ENCODE measurements around the gene LRRC58.
"Not testable (repeated sequence)": the region's sequence is repeated elsewhere in the genome, so short reads cannot be mapped to it uniquely, and the experiment has no call there.

Gene LRRC58

DNA sequence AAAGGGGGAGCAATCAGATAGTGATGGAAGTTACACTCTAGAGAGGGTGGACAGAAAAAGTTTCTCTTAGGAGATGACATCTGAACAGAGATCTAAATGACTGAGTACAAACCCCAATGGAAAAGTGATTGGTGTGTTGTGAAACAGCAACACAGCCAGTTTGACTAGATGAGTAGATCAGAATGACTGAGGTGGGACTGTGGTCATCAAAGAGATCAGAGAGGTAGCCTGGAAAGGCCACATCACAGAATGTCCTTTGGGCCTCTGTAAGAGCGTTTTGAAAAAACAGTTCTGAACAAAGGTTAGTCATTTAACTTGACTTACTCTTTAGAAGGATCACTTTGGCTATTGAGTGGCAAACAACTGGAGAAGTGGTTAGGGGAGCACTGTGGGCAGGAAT lies 10.6 kb downstream of the LRRC58 start:
- no peak for DNase-seq

DNA sequence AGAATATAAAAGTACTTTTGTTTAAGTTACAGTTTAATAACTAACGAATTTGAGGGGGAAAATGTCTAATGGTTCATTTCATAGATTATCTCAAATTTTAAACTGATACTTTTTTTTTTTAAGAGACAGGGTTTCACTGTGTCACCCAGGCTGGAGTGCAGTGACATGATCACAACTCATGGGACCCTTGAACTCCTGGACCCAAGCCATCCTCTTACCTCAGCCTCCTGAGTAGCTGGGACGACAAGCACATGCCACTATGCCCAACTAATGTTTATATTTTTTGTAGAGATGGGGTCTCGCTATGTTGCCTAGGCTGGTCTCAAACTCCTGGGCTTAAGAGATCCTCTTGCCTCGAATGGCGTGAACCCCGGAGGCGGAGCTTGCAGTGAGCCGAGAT lies 16.5 kb downstream of the LRRC58 start:
- no peak for DNase-seq

DNA sequence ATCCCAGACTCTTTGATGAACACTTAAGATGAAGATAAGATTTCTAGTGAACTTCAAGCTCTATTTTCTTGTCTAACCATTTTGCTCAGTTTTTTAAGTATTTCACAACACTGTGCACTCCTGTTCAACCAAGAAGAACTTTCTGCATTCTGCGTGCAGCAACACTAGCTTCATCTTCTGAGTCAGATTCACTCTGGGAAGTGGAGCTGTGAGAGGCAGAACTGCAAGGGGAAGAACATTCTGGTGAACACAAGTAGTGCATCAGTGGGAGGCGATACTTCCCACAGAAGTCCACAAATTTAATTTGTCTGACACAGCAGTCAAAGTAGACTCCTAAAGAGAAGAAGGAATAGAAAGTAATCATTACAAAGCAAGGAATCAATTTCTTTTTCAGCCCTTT lies 18.1 kb downstream of the LRRC58 start:
- no peak for DNase-seq

DNA sequence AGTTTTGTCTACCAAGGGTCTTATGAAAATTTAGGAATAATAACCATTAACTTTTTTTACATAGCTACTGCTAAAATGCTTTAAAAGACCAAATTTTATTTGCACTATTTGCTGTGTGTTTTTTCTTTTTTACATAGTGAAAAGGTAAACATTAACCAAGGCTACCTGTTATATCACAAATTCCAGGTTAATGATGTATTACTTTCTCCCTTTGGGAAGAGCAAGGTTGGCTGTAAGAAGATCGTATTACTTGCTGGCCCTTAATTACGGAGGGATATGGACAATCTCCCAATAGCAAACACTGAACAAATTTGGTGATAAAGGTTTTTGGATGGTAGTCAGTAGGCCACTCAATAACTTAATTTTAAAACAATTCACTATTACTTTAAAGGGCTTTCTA lies 22.4 kb downstream of the LRRC58 start:
- DNase-seq, result no peak

DNA sequence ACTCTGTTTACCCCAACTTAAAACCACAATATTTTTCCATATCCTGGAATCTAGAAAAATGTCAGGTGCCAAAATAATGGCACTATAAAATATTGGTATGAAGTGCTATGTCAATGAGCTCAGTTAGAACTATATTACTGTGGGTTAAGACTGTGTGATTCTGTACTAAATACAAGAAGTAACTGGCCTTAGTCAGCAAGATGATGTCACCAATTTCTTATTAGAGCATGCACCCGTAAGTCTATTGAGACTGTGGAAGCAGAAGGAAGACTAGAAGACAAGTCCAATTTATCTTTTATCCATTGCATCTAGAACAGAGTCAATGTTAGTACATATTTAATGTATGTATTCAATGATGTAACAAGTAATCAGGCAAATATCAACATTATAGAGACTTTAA lies 25.0 kb downstream of the LRRC58 start:
- no peak for DNase-seq

DNA sequence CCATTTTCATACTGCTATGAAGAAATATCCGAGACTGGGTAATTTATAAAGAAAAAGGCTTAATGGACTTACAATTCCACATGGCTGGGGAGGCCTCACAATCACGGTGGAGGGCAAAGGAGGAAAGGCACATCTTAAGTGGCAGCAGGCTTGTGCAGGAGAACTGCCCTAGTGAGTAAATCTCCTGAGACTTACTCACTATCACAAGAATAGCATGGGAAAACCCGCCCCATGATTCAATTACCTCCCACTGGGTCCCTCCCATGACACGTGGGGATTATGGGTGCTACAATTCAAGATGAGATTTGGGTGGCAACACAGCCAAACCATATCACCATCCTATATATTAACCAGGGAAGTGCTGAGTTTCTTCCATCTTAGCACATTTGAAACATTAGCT lies 25.4 kb downstream of the LRRC58 start:
- not testable (repeated sequence) for DNase-seq

DNA sequence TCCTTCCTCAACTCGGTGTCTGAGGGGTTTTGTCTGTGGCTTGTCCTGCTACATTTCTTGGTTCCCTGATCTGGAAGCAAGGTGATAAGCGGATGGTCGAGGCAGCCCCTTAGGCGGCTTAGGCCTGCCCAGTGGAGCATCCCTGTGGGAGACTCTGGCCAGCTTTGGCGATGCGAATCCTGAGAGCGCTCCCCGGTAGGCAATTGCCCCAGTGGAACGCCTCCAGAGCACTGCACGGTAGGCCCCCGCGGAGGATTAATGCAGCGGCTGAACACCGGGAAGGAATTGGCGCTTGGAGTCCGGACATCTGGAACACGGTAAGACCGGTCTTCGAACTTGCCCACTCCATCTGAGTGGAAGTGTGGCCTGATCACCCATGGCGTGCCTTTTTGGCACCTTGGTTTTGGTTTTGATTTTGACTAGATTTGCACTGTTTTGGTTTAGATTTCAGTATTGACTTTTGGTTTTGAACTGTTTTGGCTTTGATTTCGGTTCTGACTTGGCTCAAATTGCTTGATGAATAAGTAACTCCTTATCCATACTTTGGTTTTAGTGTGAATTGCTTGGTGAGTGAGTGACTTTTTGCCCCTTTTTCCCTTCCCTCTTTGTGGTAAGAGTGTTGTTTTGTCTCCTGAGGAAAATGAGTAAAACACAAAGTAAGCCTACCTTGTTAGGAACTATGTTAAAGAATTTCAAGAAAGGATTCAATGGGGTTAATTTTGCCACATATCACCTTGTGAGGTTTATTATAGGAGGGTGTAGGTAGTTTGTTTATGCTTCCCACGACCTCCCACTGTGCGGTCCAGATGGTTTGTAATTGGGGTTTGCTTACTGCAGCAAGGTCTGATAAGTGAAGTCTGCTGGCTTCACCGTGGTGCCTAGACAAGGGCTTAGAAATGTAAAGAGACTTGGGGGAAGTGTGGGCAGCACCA lies 37.0 kb downstream of the LRRC58 start:
- no peak for DNase-seq

DNA sequence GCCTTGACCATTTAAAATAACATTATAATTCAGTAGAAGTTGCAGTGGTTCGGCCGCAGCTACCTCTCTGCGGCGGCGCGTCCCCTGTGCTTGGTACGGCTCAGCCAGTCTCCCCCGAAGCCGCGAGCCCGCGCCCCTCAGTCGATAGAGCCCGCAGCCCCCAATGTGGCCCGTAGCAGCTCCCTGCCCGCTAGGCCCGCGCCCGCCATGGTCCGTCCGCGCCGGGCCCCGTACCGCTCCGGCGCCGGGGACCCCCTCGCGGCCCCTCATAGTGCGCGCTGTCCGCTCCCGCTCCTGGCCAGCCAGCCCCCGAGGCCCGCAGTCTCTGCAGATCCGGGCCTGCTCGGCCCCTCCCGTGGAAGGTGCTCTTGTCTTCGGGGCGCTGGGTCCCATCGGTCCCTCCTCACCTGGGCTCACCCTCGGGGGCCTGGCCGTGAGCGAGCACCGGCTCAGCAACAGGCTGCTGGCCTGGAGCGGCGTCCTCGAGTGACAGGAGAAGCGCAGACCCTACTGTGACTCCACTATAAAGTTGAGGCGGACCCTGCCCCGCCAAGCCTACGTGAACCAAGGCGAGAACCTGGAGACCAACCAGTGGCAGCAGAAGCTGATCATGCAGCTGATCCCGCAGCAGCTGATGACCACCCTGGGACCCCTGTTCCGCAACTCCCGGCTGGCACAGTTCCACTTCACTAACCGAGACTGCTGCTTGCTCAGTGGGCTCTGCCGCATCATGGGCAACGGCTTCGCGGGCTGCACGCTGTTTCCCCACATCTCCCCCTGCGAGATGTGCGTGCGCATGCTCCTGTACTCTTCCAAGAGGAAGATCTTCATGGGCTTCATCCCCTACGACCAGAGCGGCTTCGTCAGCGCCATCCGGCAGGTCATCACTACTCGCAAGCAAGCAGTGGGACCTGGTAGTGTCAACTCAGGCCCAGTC lies 42.4 kb downstream of the LRRC58 start:
- no peak for DNase-seq

DNA sequence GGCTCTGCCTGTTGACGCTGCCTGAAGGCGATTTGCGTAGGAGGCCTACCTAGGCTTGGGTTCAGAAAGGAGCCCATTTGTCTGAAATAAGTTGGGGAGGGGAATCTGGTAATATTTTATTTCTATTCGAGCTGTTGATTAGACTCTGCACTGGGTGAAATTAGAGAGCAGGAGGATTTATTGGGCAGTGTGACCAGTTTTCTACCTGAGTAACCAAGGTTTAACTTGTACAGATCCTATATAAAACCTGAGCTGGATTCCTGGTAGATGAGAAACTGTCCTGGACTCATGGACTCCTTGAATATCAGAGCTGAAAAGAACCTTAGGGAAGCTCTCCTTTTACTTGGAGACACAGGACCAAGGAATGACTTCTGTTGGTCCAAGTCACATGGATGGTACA lies 44.5 kb downstream of the LRRC58 start:
- DNase-seq, result no peak

DNA sequence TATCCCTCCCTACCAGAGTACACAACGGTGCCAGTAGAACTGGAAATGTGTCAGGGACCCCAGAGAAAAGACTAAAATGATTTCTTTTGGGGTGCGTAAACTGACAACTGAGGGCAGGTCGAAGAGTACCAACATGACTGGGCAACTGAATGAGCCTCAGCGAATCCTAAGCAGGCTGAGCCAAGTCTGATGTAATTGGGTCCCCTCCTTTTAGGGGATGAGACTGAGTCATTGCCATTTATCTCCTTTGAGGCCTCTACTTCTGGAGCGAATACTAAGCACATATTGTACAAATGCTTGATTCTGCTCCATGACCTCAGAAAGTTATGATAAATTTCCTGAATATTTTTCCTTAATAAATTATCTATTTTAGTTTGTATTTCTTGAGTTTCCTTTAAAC lies 46.8 kb downstream of the LRRC58 start:
- DNase-seq, result no peak

DNA sequence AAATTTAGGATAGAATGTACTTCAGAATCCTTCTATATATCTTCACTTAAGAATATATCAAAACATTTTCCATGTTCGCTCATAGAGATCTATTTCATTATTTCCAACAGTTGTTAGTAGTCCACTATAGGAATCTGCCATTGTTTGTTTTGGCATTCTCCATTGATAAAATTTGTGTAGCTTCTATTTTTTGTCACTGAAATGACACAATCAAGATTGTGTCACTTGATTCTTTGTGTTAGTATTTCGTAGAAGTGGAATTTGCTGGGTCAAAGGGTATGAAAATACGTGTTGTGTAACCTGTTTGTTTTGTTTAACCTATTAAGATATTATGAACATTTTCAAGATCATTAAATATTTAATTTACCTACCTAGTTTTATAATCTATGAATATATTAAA lies 48.2 kb downstream of the LRRC58 start:
- DNase-seq, result no peak

DNA sequence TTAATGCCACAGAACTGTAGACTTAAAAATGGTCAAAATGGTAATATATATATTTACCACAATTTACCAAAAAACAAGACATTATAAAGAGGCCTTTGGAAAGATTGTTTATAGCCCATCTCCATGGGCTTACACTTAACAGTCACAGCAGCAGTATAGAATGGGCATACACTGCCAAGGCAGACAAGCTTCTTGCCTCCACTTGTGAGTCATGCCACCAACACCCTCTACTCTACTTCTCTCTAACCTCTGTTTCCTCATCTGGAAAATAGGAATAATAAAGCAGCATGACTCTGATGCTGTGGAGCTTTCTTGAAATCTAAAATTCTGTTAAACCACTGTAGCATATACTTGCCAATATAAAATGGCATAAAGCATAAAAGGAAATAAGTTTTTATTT lies 49.8 kb downstream of the LRRC58 start:
- no peak for DNase-seq

DNA sequence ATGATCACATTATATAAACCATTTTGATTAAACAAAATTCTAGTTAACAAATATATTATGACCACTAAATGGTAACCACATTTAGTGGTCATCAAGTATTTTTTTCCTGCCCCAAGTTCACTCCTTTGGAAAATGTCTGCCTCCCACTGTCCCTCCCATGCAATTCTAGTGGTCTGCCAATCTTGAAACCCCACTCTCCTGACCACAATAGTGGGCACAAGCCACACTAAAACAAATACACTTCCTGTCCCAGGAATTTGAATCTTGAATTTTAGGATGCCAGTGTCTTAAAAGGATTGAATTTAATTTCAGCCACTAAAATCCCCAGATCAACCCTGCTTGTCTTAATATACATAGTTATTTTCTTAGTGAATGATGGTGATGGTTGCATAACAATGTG lies 50.2 kb downstream of the LRRC58 start:
- DNase-seq, result no peak

DNA sequence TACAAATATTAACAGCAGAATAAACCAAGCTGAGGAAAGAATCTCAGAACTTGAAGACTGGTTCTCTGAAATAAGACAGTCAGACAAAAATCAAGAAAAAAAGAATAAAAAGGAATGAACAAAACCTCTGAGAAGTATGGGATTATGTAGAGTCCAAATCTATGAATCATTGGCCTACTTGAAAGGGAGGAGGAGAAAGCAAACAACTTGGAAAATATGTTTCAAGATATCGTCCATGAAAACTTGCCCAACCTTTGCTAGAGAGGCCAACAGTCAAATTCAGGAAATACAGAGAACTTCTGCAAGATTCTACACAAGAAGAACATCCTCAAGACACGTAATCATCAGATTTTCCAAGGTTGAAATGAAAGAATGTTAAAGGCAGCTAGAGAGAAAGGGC lies 57.6 kb downstream of the LRRC58 start:
- not testable (repeated sequence) for DNase-seq

DNA sequence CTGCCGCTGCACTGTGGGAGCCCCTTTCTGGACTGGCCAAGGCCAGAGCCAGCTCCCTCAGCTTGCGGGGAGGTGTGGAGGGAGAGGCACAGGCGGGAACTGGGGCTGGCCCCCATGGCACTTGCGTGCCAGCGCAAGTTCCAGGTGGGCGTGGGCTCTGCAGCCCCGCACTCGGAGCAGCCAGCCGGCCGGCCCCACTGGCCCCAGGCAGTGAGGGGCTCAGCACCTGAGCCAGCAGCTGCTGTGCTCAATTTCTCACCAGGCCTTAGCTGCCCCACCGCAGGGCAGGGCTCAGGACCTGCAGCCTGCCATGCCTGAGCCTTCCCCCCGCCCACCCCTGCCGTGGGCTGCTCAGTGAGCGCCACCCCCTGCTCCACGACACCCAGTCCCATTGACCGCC lies 59.5 kb downstream of the LRRC58 start:
- DNase-seq, result no peak

DNA sequence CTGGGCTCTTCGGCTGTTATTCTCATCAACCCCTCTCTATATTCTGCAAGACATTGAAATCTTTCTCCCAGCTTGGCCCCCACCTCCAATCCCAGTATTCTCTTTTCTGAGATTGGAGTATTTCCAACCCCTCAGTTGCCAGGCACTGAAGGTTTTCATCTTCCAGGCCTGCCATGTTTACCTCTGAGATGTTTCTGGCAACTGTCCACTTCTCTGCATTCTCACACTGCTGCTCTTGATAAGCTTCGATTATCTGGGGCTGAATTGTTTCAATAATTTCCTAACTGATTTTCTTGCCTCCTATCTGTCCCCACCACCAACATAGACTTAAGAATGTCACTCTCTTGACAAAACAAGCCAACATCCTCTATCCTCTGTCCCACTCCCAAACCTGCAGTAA lies 62.7 kb downstream of the LRRC58 start:
- no peak for DNase-seq

DNA sequence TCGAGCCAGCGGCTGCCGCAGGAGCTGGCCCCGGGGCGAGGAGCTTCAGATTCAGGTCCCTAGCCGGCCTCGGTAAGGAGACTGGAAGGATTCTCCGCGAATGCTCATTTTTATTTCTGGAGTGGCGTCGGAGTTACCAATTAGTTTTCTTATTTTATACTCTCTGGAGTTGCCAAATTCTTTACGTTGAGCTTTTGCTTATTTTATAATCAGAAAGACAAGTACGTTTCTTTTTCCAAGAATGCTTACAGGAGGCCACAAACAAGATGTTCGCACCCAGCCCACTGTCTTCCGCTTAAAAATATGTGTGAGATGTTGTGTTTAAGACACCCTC lies 63.7 kb downstream of the LRRC58 start:
- DNase-seq, result no peak

DNA sequence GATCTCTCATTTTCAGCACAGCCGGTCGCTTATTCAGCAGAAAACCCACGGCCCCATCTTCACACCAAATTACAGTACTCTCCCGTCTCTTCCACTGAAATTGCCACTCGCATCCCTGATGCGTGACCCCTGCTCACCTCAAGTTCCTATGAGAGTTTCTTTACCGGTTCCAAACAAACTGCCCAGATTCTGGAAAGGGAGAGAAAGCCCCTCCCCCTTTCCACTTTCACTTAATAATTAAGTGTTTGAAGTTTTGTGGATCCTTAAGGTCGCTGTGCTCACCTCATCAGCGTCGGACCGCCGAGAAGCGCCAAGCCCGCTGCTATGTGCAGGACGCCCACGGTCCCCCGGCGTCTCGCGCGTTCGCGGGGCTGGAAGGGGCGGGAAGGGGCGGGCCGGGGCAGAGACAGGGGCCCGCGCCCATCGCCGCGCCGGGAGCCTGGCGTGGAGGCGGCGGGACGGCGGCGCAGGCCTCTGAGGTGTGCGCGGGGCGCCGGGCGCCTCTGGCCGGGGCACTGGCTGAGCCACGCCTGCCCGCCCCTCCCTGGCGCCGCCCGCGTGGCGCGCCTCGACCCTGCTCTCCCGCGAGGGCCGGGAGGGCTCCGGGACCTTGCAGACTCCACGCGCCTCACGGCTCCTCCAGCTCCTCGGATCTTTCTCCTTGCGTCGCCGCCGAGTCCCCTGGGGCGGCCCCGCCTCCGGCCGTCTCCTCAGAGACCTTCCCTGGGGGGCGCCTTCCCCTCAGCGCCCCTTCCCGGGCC lies 64.2 kb downstream of the LRRC58 start, which contains the start of gene GPR156:
TSS of gene GPR156 (minus strand) at position 476 of the 761 bp plus-strand sequence. CDS start 41,124 bp downstream, outside the sequence.
- DNase-seq, result no peak

DNA sequence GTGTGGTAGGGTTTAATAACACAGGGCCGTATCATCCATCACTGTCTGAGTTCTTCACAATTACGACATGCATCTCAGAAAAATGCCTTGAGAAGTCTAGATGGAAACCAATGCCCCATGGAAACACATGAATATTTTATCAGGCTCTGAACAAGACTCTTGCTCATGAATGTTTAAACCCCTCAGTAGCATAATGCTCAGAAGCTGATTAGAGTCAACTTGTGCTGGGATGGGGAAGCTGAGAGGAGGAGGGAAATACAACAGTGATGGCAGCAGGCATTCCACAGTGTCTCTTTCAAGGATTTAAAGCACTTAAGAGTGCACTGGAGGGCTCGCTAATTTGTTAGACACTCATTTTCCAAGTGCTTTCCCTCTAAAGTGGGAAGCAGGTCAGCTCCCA lies 67.9 kb downstream of the LRRC58 start:
- no peak for DNase-seq

DNA sequence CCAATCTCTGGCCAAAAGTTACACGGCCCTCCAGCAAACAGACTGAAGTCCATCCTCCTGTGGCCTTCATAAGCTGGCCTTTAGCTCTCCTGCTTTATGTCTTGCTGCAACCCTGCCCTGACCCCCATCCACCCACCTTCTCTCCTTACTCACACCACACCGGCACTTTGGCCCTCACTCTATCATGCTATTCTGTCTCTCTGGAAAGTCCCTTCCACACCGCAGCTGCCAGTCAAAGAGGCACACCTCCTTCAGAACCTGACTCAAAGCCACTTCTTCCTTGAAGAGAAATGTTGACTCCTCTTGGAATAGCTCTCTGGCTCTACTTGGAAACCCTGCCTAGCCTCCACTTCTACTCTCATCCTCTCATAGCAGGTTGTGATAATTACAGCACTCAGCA lies 68.6 kb downstream of the LRRC58 start:
- no peak for DNase-seq

DNA sequence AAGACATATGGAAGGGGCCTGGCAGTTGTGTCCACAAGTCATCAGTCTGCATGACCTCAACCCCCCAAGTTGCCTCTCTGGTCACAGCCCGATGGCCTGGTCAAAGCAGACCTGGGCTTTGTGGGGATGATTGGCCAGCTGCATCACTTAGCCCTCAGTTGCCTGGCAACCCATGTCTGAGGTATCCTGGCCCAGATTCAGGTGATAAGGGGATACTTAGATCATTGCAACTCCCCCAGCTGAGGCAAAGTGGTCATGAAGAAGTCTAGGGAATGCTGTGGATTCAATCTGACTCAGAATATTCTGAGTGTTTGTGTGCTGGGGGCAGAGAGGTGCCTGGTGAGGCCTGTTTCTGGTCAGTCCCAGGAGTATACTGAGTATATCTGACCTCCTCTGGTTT lies 69.1 kb downstream of the LRRC58 start:
- no peak for DNase-seq

DNA sequence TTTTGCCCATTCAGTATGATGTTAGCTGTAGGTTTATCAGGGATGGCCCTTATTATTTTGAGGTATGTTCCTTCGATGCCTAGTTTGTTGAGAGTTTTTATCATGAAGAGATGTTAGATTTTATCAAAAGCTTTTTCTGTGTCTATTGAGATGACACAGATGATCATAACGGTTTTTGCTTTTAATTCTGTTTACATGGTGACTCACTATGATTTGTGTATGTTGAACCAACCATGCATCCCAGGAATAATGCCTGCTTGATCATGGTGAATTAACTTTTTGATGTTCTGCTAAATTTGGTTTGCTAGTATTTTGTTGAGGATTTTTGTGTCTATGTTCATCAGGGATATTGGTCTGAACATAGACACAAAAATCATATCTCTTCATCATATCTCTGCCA lies 72.4 kb downstream of the LRRC58 start:
- DNase-seq, result no peak

DNA sequence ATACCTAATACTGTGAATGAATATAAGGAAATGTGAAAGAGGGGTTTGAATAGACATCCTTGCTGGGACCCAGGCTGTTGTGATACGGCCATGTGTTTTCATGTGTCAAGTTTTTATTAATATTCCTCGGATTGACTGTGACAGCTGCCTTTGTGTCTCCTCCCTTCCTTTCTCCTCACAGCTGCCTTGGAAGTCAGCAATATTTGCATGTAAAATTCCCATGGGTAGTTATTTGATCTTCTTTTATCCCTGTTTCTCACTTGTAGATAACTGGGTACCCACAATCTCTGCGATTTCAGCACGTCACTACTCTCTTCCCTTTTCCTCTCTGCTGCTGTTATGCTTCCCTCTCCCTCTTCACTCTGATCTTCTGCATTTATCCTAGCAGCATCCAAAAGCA lies 73.5 kb downstream of the LRRC58 start:
- DNase-seq, result no peak

Measured in GDM1 (cell line).